ENCODE measurements around the gene HMG20B.
"Not testable (repeated sequence)": the region's sequence is repeated elsewhere in the genome, so short reads cannot be mapped to it uniquely, and the experiment has no call there.

The HMG20B gene

DNA sequence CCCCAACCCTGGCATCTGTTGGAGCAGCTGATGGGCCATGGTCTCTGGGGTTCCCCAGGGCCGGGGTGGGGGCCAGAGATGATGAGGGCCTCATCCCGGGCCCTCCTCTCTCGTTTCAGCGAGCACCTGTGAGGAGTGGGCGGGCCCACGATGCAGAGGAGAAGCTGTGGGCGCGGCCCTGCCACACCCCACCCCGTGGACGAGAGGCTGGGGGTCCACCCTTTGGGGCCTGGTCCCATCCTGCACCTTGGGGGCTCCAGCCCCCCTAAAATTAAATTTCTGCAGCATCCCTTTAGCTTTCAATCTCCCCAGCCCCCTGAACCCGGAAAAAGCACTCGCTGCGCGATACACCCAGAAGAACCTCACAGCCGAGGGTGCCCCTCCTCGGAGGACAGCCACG lies 5.6 kb downstream of the HMG20B start:
- H3K9me3 Mint-ChIP-seq = no peaks in the 10 kb centered on the region
- H3K4me1 Mint-ChIP-seq (ENCODE audit: low read depth) = peaks cover 2% of the 10 kb centered on the region
- H3K36me3 Mint-ChIP-seq (ENCODE audit: low read depth) = peaks cover 9% of the 10 kb centered on the region
- no peak overlapping the region for H3K4me3 Mint-ChIP-seq
- no peaks in the 10 kb centered on the region for H3K27me3 Mint-ChIP-seq (ENCODE audit: low read depth)
- H3K27ac Mint-ChIP-seq = no peak overlapping the region

DNA sequence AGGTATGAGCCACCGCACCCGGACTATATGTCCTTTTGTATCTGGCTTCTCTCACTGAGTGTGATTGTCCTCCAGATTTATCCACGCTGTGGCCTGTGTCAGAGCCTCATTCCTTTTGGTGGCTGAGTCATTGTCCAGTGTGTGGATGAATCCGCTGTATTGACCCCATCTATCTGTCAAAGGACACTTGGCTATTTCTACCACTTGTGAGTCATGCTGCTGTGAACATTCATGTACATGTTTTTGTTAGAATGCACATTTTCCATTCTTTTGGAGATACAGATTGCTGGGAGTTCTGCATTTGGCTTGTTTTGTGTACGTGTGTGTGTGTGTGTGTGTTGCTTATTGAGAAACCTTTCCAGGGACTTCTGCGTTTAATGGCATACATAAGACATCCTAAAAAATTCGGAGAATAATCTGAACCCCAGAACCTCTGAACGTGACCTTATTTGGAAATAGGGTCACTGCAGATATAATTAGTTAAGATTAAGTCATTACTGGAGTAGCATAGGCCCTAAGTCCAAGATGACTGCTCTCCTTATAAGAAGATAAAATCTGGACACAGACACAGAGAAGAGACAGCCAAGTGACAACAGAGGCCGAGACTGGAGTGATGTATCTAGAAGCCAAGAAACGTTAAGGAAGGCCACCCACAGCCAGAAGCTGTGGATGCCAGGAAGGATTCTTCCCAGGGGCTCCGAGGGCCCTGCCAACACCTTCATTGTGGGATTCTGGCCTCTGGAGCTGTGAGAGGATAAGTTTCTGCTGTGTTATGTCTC lies 7.6 kb downstream of the HMG20B start:
- H3K9me3 Mint-ChIP-seq = no peaks in the 10 kb centered on the region

DNA sequence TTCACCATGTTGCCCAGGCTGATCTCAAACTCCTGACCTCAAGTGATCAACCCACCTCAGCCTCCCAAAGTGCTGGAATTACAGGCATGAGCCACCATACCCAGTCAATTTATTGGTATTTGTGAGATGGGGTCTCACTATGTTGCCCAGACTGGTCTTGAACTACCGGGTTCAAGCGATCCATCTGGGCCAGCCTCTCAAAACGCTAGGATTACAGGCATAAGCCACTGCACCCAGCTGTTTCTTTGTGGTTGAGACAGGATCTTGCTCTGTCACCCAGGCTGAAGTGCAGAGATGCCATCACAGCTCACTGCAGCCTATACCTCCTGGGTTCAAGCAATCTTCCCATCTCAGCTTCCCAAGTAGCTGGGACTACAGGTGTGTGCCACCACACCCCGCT lies 9.0 kb downstream of the HMG20B start:
- H3K27me3 Mint-ChIP-seq (ENCODE audit: low read depth); H3K4me3 Mint-ChIP-seq; H3K27ac Mint-ChIP-seq; H3K9me3 Mint-ChIP-seq; H3K36me3 Mint-ChIP-seq (ENCODE audit: low read depth); H3K4me1 Mint-ChIP-seq (ENCODE audit: low read depth): not testable (repeated sequence)

More for the DNA sequence above, 7.6 kb downstream of the HMG20B start:
- H3K36me3 Mint-ChIP-seq (ENCODE audit: low read depth) = peaks cover 2% of the 10 kb centered on the region
- H3K27ac Mint-ChIP-seq = no peak overlapping the region
- no peaks in the 10 kb centered on the region for H3K27me3 Mint-ChIP-seq (ENCODE audit: low read depth)
- H3K4me1 Mint-ChIP-seq (ENCODE audit: low read depth) = peaks cover 1% of the 10 kb centered on the region
- H3K4me3 Mint-ChIP-seq = no peak overlapping the region

DNA sequence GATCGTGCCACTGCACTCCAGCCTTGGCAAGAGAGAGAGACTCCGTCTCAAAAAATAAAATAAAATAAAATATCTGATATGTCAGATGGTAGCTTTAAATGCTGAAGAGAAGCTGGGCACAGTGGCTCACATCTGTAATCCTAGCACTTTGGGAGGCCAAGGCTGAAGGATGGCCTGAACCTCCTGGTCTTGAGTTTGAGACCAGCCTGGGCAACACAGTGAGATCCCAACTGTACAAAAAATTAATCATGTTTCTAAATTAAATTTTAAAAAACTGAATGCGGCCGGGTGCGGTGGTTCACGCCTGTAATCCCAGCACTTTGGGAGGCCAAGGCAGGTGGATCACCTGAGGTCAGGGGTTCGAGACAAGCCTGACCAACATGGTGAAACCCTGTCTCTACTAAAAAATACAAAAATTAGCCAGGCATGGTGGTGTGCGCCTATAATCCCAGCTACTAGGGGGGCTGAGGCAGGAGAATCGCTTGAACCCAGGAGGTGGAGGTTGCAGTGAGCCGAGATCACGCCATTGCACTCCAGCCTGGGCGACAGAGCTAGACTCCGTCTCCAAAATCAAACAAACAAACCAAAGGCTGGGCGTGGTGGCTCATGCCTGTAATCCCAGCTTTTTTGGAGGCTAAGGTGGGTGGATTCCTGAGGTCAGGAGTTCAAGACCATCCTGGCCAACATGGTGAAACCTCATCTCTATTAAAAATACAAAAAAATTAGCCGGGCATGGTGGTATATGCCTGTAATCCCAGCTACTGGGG lies 11.5 kb downstream of the HMG20B start:
- not testable (repeated sequence) for H3K27ac Mint-ChIP-seq; H3K27me3 Mint-ChIP-seq (ENCODE audit: low read depth); H3K4me3 Mint-ChIP-seq; H3K4me1 Mint-ChIP-seq (ENCODE audit: low read depth); H3K36me3 Mint-ChIP-seq (ENCODE audit: low read depth); H3K9me3 Mint-ChIP-seq

DNA sequence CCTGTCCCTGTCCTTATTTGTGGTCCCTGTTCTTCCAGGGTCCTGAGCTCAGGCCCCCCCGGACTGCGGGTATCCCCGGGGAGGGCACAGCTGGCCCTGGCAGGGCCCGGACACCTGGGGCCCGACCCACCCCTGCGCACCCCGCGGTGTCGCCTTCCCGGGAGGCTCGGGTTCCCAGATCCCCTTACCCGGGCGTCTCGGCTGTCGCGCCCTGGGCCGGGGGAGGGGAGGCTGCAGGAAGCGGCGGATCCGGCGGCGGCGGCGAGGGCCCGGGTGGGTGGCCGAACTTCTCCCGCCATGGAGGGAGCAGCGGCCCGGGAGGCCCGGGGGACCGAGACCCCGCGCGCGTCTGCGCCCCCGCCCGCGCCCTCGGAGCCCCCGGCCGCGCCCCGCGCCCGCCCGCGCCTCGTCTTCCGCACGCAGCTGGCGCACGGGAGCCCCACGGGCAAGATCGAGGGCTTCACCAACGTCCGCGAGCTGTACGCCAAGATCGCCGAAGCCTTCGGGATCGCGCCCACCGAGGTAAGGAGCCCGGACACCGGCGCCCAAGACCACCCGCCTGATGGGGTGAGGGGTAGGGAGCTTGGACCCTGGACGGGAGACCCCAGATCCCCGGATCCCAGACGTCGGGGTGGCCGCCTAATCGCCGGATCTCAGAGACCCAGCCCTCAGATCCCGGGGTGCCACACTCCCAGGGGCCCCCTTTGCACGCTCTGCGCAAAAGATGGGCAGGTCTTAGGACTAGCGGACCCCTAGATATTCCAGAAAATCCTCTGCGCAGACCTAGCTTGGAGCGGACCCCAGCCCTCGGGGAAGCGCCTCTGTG lies 12.8 kb downstream of the HMG20B start, which contains the start of gene GIPC3:
TSS of gene GIPC3 (plus strand) at position 178 of the 826 bp plus-strand sequence. CDS start at position 298, 120 bp downstream.
- Mint-ChIP-seq H3K4me1 (ENCODE audit: low read depth) (no peaks in the 10 kb centered on the region), H3K36me3 (ENCODE audit: low read depth) (no peaks in the 10 kb centered on the region), H3K27me3 (ENCODE audit: low read depth) (no peaks in the 10 kb centered on the region), H3K4me3 (no peak within 1 kb of the TSS), H3K9me3 (no peaks in the 10 kb centered on the region), H3K27ac (no peak within 1 kb of the TSS)

DNA sequence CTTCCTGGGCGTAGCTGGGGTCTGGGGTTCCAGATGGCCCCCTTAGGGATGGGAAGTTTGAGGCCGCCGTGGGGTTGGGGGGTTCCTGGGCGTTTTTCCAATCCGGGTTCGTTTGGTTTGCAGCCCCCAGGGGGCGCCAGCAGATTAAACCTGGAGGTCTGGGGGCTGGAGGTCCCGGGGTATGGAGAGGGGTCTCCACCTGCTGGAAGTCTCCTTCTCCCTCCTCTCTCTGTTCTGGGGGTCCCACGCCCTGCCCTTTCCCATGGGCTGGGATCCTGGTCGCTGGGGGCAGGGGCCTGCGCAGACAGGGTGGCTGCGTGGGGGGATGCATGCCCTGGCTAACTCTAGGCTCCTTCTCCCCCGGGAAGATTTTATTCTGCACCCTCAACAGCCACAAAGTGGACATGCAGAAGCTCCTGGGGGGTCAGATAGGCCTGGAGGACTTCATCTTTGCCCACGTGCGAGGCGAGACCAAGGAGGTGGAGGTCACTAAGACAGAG lies 13.4 kb downstream of the HMG20B start:
- Mint-ChIP-seq H3K27me3 (ENCODE audit: low read depth) (no peaks in the 10 kb centered on the region), H3K9me3 (peaks cover 4% of the 10 kb centered on the region), H3K4me3 (no peak overlapping the region), H3K27ac (no peak overlapping the region), H3K4me1 (ENCODE audit: low read depth) (no peaks in the 10 kb centered on the region), H3K36me3 (ENCODE audit: low read depth) (no peaks in the 10 kb centered on the region)

DNA sequence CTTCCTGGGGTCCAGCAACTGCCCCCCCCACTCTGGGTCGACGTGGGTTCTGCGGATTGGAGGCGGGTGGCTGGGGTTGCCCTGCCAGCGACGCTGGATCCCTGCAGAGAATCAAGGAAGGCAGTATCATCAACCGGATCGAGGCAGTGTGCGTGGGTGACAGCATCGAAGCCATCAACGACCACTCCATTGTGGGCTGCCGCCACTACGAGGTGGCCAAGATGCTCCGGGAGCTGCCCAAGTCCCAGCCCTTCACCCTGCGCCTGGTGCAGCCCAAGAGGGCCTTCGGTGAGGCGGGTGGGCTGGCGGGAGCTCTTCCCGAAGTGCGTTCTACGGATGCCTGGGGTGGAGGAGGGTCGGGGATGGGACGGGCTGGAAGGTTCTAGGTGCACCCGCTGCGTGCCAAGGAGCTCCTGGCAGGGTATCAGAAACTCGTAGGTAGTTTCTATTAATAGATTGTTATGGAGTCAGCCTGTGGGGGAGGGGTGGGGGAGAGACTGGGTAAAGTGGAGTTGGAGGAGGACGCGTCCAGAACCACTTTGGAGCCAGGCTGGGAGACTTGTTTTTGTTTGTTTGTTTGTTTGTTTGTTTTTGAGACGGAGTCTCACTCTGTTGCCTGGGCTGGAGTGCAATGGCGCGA lies 14.1 kb downstream of the HMG20B start:
- H3K36me3 Mint-ChIP-seq (ENCODE audit: low read depth) = no peaks in the 10 kb centered on the region
- H3K27me3 Mint-ChIP-seq (ENCODE audit: low read depth) = no peaks in the 10 kb centered on the region
- H3K9me3 Mint-ChIP-seq = peaks cover 4% of the 10 kb centered on the region

DNA sequence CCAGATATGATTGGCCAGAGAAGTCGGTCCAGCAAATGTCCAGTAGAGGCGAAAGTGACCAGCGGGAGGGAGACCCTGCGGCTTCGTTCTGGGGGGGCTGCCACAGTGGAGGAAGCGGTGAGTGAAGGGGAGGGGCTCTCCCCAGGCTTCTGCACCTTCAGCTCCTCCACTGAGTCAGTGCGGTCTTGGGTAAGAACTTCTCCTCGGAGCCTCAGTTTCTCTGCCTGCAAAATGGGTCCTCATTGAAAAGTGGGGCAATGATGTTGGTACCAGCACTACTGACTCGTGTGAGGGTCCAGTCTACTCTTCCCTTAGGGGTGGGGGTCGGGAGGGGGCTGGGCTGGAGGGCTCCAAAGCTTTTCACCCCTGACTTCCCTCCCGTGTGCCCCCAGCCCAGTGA lies 16.7 kb downstream of the HMG20B start:
- Mint-ChIP-seq H3K4me1 (ENCODE audit: low read depth) (no peaks in the 10 kb centered on the region), H3K9me3 (peaks cover 4% of the 10 kb centered on the region), H3K27ac (no peak overlapping the region), H3K36me3 (ENCODE audit: low read depth) (no peaks in the 10 kb centered on the region), H3K4me3 (no peak overlapping the region), H3K27me3 (ENCODE audit: low read depth) (no peaks in the 10 kb centered on the region)

More for the DNA sequence above, 14.1 kb downstream of the HMG20B start:
- Mint-ChIP-seq H3K4me1 (ENCODE audit: low read depth) (no peaks in the 10 kb centered on the region), H3K27ac (no peak overlapping the region), H3K4me3 (no peak overlapping the region)

DNA sequence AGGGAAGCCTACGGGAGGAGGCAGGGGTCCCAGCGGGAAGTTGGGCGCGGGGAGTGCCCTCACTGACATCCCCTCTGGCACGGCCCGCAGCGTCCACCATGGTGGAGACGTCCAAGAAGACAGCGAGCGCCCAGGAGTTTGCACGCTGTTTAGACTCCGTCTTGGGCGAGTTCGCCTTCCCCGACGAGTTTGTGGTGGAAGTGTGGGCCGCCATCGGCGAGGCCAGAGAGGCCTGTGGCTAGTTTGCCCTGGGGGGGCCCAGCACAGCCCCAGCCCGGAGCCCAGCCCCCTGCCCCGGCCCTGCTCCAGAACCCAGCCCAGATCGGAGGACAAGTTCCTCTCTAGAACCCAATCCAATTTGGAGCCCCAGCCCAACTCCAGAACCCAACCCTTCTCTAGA lies 17.2 kb downstream of the HMG20B start:
- Mint-ChIP-seq H3K27ac (no peak overlapping the region), H3K9me3 (peaks cover 4% of the 10 kb centered on the region), H3K36me3 (ENCODE audit: low read depth) (no peaks in the 10 kb centered on the region), H3K27me3 (ENCODE audit: low read depth) (no peaks in the 10 kb centered on the region), H3K4me3 (no peak overlapping the region), H3K4me1 (ENCODE audit: low read depth) (no peaks in the 10 kb centered on the region)

DNA sequence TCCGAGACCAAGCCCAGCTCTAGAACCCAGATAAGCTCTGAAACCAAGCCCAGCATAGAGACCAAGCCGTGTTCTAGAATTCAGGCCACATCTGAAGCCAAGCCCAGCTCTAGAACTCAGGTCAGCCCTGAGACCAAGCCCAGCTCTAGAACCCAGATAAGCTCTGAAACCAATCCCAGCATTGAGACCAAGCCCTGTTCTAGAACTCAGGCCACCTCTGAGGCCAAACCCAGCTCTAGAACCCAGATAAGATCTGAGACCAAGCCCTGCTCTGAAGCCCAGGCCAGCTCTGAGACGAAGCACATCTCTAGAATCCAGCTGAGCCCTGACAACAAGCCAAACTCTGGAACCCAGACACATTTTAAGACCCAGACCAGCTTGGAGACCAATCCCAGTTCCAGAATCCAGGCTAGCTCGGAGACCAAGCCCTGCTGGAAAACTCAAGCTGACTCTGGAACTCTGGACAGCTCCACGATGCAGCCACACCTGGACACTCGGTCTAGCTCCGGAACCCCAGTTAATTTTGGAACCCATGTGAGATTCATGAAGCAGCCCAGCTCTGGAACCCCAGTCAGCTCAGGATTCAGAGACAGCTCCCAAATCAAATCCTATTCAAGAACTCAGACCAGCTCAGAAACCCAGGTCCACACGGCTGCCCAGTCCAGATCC lies 18.4 kb downstream of the HMG20B start:
- Mint-ChIP-seq H3K27me3 (ENCODE audit: low read depth) (no peaks in the 10 kb centered on the region), H3K4me1 (ENCODE audit: low read depth) (no peaks in the 10 kb centered on the region), H3K9me3 (peaks cover 4% of the 10 kb centered on the region), H3K27ac (no peak overlapping the region), H3K36me3 (ENCODE audit: low read depth) (no peaks in the 10 kb centered on the region), H3K4me3 (no peak overlapping the region)

DNA sequence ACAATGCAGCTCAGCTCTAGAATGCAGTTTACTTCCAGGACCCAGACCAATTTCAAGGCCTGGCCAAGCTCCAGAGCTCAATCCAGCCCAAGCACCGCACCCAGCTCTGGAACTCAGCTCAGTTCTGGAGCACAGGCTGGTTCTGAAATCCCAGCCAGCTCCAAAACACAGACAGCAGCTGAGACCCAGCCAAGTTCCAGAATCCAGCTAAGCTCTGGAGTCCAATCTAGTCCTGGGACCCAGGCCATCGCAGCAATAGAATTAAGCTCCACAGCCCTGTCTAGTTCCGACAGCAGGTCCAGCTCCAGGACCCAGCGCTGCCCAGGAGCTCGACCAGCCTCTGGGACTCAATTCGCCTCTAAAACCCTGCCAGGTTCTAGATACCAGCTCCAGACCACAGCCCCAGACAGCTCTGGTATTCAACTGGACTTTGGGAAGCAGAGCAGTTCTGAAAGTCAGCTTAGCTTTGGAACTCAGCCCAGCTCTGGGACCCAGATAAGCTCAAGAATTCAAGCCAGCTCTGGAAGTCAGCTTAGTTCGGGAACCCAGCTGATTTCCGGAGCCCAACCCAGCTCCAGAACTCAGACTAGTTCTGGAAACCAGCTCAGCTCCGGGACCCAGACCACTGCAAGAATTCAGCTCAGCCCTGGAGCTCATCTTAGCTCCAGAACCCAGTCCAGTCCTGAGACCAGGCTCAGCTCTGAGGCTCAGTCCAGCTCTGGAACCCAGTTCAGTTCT lies 19.3 kb downstream of the HMG20B start:
- Mint-ChIP-seq H3K4me3 (no peak overlapping the region), H3K9me3 (peaks cover 4% of the 10 kb centered on the region), H3K36me3 (ENCODE audit: low read depth) (no peaks in the 10 kb centered on the region), H3K27me3 (ENCODE audit: low read depth) (no peaks in the 10 kb centered on the region), H3K4me1 (ENCODE audit: low read depth) (no peaks in the 10 kb centered on the region), H3K27ac (no peak overlapping the region)

DNA sequence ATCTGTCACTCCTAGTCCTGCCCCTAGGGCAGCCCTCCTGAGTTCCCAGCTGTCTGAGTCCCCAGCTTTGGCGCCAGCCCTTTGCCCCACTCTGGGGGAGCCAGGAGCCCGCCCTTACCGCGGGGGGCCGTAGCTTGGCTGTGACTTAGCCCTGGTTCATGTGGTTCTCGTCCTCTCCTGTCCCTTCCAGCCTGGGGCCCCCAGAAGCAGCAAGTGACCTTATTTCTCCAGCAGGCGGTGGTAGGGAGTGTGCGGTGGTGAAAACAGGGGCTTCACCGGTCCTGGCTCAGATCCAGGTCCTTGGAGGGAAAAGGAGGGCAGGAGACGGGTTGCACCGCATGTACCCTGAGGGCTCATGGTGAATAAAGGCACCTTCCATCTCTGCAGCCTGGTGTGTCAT lies 20.4 kb downstream of the HMG20B start:
- peaks cover 4% of the 10 kb centered on the region for H3K9me3 Mint-ChIP-seq
- no peaks in the 10 kb centered on the region for H3K36me3 Mint-ChIP-seq (ENCODE audit: low read depth)
- no peak overlapping the region for H3K27ac Mint-ChIP-seq
- H3K4me1 Mint-ChIP-seq (ENCODE audit: low read depth) = no peaks in the 10 kb centered on the region
- no peaks in the 10 kb centered on the region for H3K27me3 Mint-ChIP-seq (ENCODE audit: low read depth)
- no peak overlapping the region for H3K4me3 Mint-ChIP-seq

DNA sequence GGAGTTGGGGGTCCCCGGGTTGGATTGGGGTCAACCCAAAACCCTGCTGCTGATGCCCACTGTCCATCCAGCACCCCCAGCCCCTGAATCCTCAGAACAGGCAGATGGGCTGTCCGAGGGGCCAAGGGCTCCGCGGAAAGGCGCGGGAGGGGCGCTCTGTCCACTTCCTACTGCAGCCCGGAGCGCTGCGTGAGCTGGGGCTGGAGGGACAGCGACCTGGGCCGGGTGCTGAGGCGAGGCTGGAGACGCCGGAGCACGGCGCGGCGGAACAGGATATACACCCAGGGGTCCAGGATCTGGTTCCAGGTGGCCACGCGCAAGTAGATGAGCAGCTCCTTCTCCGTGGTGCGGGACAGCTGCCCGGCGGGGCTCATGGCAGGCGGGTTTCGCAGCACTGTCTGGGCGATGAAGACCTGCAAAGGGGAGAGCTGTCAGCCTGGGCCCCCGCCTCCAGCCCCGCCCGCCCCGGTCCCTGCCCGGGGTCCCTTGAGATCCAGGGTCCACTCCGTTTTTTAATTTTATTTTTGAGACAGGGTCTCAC lies 22.8 kb downstream of the HMG20B start:
- Mint-ChIP-seq H3K9me3 (peaks cover 4% of the 10 kb centered on the region), H3K27me3 (ENCODE audit: low read depth) (no peaks in the 10 kb centered on the region), H3K4me3 (no peak overlapping the region), H3K36me3 (ENCODE audit: low read depth) (no peaks in the 10 kb centered on the region), H3K27ac (no peak overlapping the region), H3K4me1 (ENCODE audit: low read depth) (no peaks in the 10 kb centered on the region)
